ENCODE results near the gene SLC25A40. TPM values are rescaled to one million over a fixed set of nuclear protein-coding genes. Genes with fewer than 3 reads are reported as not detected.

Gene SLC25A40
- total RNA-seq, 4 donors from 2014 or later = 17.0 to 31.7 (median 24.9) TPM

DNA sequence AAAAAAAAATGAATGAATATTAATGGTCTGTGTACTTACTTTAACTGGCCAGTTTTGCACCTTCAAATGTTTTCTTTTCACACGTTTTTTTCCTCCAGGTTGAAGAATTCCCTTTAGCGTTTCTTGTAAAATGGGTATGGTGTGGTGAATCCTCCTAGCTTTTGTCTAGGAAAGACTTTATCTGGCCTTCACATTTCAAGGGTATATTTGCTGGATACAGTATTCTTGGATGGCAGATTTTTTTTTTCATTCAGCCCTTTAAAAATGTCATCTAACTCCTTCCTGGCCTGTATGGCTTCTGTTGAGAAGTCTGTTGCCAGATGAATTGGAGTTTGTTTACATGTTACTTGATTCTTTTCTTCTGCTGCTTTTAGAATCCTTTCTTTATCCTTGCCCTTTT is 10.1 kb downstream of the SLC25A40 start:
- no peaks in the 10 kb centered on the region for H3K27me3 ChIP-seq
- TF ChIP-seq POLR2A (IDR thresholded peaks at IDR 0.05) = no peak
- TF ChIP-seq, protein P1, sequence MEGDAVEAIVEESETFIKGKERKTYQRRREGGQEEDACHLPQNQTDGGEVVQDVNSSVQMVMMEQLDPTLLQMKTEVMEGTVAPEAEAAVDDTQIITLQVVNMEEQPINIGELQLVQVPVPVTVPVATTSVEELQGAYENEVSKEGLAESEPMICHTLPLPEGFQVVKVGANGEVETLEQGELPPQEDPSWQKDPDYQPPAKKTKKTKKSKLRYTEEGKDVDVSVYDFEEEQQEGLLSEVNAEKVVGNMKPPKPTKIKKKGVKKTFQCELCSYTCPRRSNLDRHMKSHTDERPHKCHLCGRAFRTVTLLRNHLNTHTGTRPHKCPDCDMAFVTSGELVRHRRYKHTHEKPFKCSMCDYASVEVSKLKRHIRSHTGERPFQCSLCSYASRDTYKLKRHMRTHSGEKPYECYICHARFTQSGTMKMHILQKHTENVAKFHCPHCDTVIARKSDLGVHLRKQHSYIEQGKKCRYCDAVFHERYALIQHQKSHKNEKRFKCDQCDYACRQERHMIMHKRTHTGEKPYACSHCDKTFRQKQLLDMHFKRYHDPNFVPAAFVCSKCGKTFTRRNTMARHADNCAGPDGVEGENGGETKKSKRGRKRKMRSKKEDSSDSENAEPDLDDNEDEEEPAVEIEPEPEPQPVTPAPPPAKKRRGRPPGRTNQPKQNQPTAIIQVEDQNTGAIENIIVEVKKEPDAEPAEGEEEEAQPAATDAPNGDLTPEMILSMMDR (IDR thresholded peaks at IDR 0.05) = no peak
- WGBS, 2 donors = 96 to 98% methylated on average over 2 of the region's 2 CpGs
- H3K27ac ChIP-seq = no peak overlapping the region
- H3K36me3 ChIP-seq = no peaks in the 10 kb centered on the region
- no peaks in the 10 kb centered on the region for H3K4me1 ChIP-seq
- no peaks in the 10 kb centered on the region for H3K9me3 ChIP-seq
- intact Hi-C loops (cut with DNase I) = no loop called here
- no peak overlapping the region for H3K4me3 ChIP-seq (replicated peaks in 1 of 3)
- DNase-seq = no peak

DNA sequence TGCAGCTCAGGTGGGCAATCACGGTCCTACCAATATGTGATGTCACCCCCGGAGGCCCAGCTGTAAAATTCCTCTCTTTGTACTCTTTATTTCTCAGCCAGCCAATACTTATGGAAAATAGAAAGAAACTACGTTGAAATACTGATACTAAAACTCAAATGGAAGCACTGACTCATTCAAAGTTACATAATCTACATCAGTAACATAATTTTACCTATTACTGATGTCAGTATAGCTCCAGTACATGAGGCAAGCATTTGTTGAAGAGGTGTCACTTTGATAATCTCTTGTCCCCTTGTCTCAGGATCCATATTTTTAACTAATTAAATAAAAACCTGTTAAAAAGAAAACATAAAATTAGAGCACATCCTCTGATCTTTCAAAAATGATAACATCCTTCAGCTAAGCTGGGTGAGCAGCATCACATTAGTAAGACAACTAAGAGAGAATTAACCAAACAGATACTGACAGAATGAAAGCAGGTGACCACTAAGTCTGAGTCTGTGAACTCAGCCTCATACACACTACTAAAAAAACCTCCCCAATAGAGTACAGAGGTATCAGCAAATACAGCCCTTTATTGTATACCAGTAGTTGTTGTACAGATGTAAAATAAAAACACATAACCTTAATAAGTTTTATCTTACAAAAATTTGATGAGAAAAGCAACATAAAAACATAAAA is 17.6 kb downstream of the SLC25A40 start:
- intact Hi-C loops (cut with DNase I) = no loop called here
- WGBS, 2 donors = 92% methylated on average over 3 of the region's 3 CpGs
- no peak for DNase-seq

DNA sequence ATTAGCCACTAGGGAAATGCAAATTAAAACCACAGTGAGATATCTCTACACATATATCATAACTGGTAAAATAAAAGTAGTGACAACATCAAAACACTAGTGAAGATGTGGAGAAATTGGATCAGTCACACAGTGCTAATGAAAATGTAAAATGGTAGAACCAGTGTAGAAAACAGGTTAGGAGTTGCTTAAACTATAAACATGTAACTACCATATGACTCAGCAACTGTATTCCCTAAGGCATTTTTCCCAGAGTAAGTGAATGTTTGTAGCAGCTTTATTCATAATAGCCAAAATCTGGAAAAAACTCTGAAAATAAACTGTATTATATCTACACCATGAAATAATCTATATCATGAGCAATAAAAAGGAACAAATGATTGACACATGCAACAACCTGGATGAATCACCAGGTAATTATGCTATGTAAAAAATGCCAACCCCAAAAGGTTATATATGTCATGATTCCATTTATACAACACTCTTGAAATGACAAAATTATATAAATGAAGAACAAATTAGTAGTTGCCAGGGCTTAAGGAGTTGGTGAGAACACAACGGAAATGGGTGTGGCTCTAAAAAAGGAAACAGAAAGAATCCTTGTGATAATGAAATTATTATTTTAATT is 22.8 kb downstream of the SLC25A40 start:
- intact Hi-C loops (cut with DNase I) = no loop called here
- Histone ChIP-seq H3K4me3 (replicated peaks in 1 of 3) (no peak overlapping the region), H3K27me3 (no peaks in the 10 kb centered on the region), H3K36me3 (peaks cover 0 to 14% of the 10 kb centered on the region in 2 donors), H3K4me1 (no peaks in the 10 kb centered on the region), H3K9me3 (no peaks in the 10 kb centered on the region), H3K27ac (no peak overlapping the region)
- TF ChIP-seq POLR2A (IDR thresholded peaks at IDR 0.05) = no peak
- TF ChIP-seq, protein P1 (IDR thresholded peaks at IDR 0.05) = no peak
- no peak for DNase-seq
- WGBS, 2 donors = 81 to 94% methylated on average over 1 of the region's 1 CpG

More for the DNA sequence above, 17.6 kb downstream of the SLC25A40 start:
- H3K36me3 ChIP-seq = peaks cover 0 to 17% of the 10 kb centered on the region in 2 donors
- H3K27ac ChIP-seq = no peak overlapping the region
- H3K9me3 ChIP-seq = no peaks in the 10 kb centered on the region
- H3K27me3 ChIP-seq = no peaks in the 10 kb centered on the region
- H3K4me1 ChIP-seq = no peaks in the 10 kb centered on the region
- TF ChIP-seq, protein P1 (IDR thresholded peaks at IDR 0.05) = no peak
- no peak for TF ChIP-seq POLR2A (IDR thresholded peaks at IDR 0.05)
- no peak overlapping the region for H3K4me3 ChIP-seq (replicated peaks in 1 of 3)

DNA sequence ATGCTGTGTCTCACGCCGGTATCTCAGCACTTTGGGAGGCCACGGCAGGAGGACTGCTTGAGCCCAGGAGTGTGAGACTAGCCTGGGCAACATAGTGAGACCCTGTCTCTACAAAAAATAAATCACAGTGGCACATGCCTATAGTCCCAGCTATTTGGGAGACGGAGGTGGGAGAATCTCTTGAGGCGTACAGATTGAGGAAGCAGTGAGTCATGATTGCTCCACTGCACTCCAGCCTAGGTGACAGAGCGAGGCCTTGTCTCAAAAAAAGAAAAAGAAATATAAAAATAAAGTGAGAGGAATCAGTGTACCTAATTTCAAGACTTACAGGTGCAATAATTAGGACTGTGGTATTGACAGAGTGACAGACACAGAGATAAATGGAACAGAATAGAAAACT is 23.9 kb downstream of the SLC25A40 start:
- no peak overlapping the region for H3K27ac ChIP-seq
- no peaks in the 10 kb centered on the region for H3K27me3 ChIP-seq
- no peak overlapping the region for H3K4me3 ChIP-seq (replicated peaks in 1 of 3)
- H3K9me3 ChIP-seq = no peaks in the 10 kb centered on the region
- no peaks in the 10 kb centered on the region for H3K4me1 ChIP-seq
- peaks cover 0 to 4% of the 10 kb centered on the region in 2 donors for H3K36me3 ChIP-seq
- intact Hi-C loops (cut with DNase I) = no loop called here
- DNase-seq = no peak
- no peak for TF ChIP-seq POLR2A (IDR thresholded peaks at IDR 0.05)
- TF ChIP-seq, protein P1 (IDR thresholded peaks at IDR 0.05) = no peak
- WGBS, 2 donors = 95 to 96% methylated on average over 6 of the region's 6 CpGs

Data from thyroid gland (tissue), 4 donors.